Measurements from ENCODE around the gene SENP3. TPM values are rescaled to one million over a fixed set of nuclear protein-coding genes. Genes with fewer than 3 reads are reported as not detected.

Gene SENP3
- total RNA-seq, 2 experiments from 2014 or later: 112 to 116 TPM

GRCh38 chr17:7613769-7614424 lies 52.2 kb downstream of the SENP3 start:
- ChIA-PET POLR2A (interaction anchor here (0.8 to 2.8 kb wide), 3 partner anchors 40 to 73 kb away, joined by 3 to 21 read pairs (median 4); partner anchors contain the start of genes TP53 and WRAP53), CTCF (interaction anchor here (1.2 to 1.6 kb wide), 4 partner anchors 13 to 74 kb away, joined by 3 to 11 read pairs (median 4); partner anchors contain the start of genes SAT2, TNFSF13 and TP53)

- POLR2A ChIA-PET: interaction anchor here (0.6 to 2.8 kb wide), 5 partner anchors 13 to 442 kb away, joined by 3 to 21 read pairs (median 4); partner anchors contain the start of genes SAT2, TP53 and WRAP53
- CTCF ChIA-PET: interaction anchor here (0.6 to 1.6 kb wide), 7 partner anchors 11 to 73 kb away, joined by 3 to 11 read pairs (median 3); partner anchors contain the start of genes SAT2, TNFSF13 and TP53
These were observed 52.9 kb downstream of the SENP3 start, which contains the start of gene FXR2 for GRCh38 chr17:7614425-7615264. Gene FXR2 (minus strand): TSS chr17:7614897. CDS start chr17:7614532, 365 bp downstream.

- ChIA-PET CTCF (interaction anchor here (0.6 to 1.6 kb wide), 5 partner anchors 10 to 443 kb away, joined by 3 to 11 read pairs (median 3); partner anchors contain the start of gene TP53), POLR2A (interaction anchor here (0.6 to 2.8 kb wide), 5 partner anchors 12 to 442 kb away, joined by 3 to 21 read pairs (median 4); partner anchors contain the start of genes SAT2, TP53 and WRAP53)
These were observed 53.6 kb downstream of the SENP3 start for GRCh38 chr17:7615265-7615747.

- CTCF ChIA-PET: interaction anchor here (0.9 to 1.3 kb wide), 3 partner anchors 29 to 69 kb away, joined by 3 to 4 read pairs (median 3); partner anchors contain the start of gene TP53
These were observed 56.9 kb downstream of the SENP3 start for GRCh38 chr17:7618608-7619007.

GRCh38 chr17:7620835-7621234 lies 59.1 kb downstream of the SENP3 start:
- ChIA-PET POLR2A (no interaction called here), CTCF (no interaction called here)

More at GRCh38 chr17:7618608-7619007, 56.9 kb downstream of the SENP3 start:
- POLR2A ChIA-PET: no interaction called here

Other genes starting within 250 kb of the SENP3 start
- gene GPS2, start 246.6 kb upstream of the SENP3 start, total RNA-seq: 10 to 100 TPM; 68.8 to 69.5 TPM
- 10 to 100 TPM; 59.2 to 59.4 TPM for gene NEURL4, start 232.6 kb upstream of the SENP3 start, total RNA-seq
- gene ACAP1, start 225.4 kb upstream of the SENP3 start, total RNA-seq: 100 to 1,000 TPM; 234 to 241 TPM
- gene KCTD11, start 209.8 kb upstream of the SENP3 start, total RNA-seq: 1 to 10 TPM; 6.4 to 7.2 TPM
- not detected for gene TMEM95, start 206.8 kb upstream of the SENP3 start, total RNA-seq
- gene TNK1, start 180.8 kb upstream of the SENP3 start, total RNA-seq: 1 to 10 TPM; 4.6 to 5.6 TPM
- gene PLSCR3, start 167.4 kb upstream of the SENP3 start, total RNA-seq: 10 to 100 TPM; 70.8 to 74.4 TPM
- 10 to 100 TPM; 50.1 to 51.6 TPM for gene TMEM256, start 157.8 kb upstream of the SENP3 start, total RNA-seq
- gene NLGN2, start 154.1 kb upstream of the SENP3 start, total RNA-seq: 1 to 10 TPM; 6.6 to 7.9 TPM
- gene SPEM1, start 141.6 kb upstream of the SENP3 start, total RNA-seq: not detected
- not detected for gene SPEM2, start 136.3 kb upstream of the SENP3 start, total RNA-seq
- not detected for gene SPEM3, start 133.1 kb upstream of the SENP3 start, total RNA-seq
- gene TMEM102, start 126.5 kb upstream of the SENP3 start, total RNA-seq: 10 to 100 TPM; 11.2 to 12.6 TPM
- 1 to 10 TPM; 2.0 to 2.1 TPM for gene FGF11, start 122.4 kb upstream of the SENP3 start, total RNA-seq
- gene CHRNB1, start 116.9 kb upstream of the SENP3 start, total RNA-seq: 1 to 10 TPM; 7.2 to 7.8 TPM
- gene ZBTB4, start 82.3 kb upstream of the SENP3 start, total RNA-seq: 10 to 100 TPM; 17.6 to 17.7 TPM
- gene SLC35G6, start 80.5 kb upstream of the SENP3 start, total RNA-seq: not detected
- 100 to 1,000 TPM; 195 to 198 TPM for gene POLR2A, start 77.6 kb upstream of the SENP3 start, total RNA-seq
- 10 to 100 TPM; 13.3 to 14.4 TPM for gene TNFSF12, start 12.9 kb upstream of the SENP3 start, total RNA-seq
- gene TNFSF13, start 3.2 kb upstream of the SENP3 start, total RNA-seq: 1 to 10 TPM; 1.0 to 1.1 TPM
- gene CD68, start 17.7 kb downstream of the SENP3 start, total RNA-seq: 1 to 10 TPM; 7.4 to 8.9 TPM
- 100 to 1,000 TPM; 105 to 106 TPM for gene MPDU1, start 21.9 kb downstream of the SENP3 start, total RNA-seq
- gene SOX15, start 28.2 kb downstream of the SENP3 start, total RNA-seq: under 1 TPM; 0.13 to 0.25 TPM
- gene FXR2, start 53.0 kb downstream of the SENP3 start, total RNA-seq: 10 to 100 TPM; 46.4 to 47.2 TPM
- gene SAT2, start 65.9 kb downstream of the SENP3 start, total RNA-seq: 10 to 100 TPM; 19.2 to 20.0 TPM
- not detected for gene SHBG, start 68.2 kb downstream of the SENP3 start, total RNA-seq
- gene ATP1B2, start 89.0 kb downstream of the SENP3 start, total RNA-seq: under 1 TPM; 0.21 to 0.25 TPM
- gene TP53, start 125.6 kb downstream of the SENP3 start, total RNA-seq: 100 to 1,000 TPM; 135 to 139 TPM
- gene WRAP53, start 126.6 kb downstream of the SENP3 start, total RNA-seq: 10 to 100 TPM; 32.9 to 33.1 TPM
- under 1 TPM in 1 of 2 experiments, not detected in 1; 0.08 TPM for gene EFNB3, start 143.3 kb downstream of the SENP3 start, total RNA-seq
- gene DNAH2, start 155.8 kb downstream of the SENP3 start, total RNA-seq: under 1 TPM; 0.10 to 0.23 TPM